ENCODE results near the gene TCL1A.

TCL1A gene

GRCh38 chr14:95725685-95726336, 11.9 kb upstream of the TCL1A start:
- H3K4me1 Mint-ChIP-seq: peaks cover 9% of the 10 kb centered on the region
- H3K27ac Mint-ChIP-seq: no peak overlapping the region
- no peak overlapping the region for H3K4me3 Mint-ChIP-seq
- peaks cover 36% of the 10 kb centered on the region for H3K27me3 Mint-ChIP-seq
- peaks cover 17 to 19% of the 10 kb centered on the region in 2 donors for H3K9me3 Mint-ChIP-seq
- ATAC-seq (no peak), DNase-seq (no peak)

DNA sequence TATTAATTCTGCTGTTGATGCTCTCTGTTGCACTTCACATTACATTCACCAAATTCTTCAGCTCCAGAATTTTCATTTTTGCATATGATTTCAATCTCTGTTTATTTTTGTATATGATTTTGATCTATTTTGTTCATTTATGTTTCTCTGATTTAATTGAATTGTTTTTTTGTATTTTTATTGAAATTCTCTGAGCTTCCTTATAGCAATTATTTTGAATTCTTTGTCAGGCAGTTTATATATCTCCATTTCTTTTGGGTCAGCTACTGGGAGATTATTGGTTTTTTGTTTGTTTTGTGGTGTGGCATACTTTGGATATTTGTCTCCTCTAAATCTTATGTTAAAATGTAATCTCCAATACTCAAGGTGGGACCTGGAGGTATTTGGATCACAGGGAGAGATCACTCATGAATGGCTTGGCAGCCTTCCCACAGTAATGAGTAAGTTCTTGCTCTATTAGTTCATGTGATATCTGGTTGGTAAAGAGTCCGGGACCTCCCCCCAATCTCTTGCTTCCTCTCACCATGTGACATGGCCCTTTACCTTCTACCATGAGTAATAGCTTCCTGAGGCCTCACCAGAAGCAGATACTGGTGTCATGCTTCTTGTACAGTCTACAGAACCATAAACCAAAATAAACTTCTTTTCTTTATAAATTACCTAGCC, 8.7 kb upstream of the TCL1A start:
- ATAC-seq (no peak), DNase-seq (no peak)
- Mint-ChIP-seq H3K27me3 (peaks cover 32% of the 10 kb centered on the region), H3K9me3 (peaks cover 17 to 19% of the 10 kb centered on the region in 2 donors), H3K4me1 (no peaks in the 10 kb centered on the region), H3K4me3 (no peak overlapping the region), H3K27ac (no peak overlapping the region)

DNA sequence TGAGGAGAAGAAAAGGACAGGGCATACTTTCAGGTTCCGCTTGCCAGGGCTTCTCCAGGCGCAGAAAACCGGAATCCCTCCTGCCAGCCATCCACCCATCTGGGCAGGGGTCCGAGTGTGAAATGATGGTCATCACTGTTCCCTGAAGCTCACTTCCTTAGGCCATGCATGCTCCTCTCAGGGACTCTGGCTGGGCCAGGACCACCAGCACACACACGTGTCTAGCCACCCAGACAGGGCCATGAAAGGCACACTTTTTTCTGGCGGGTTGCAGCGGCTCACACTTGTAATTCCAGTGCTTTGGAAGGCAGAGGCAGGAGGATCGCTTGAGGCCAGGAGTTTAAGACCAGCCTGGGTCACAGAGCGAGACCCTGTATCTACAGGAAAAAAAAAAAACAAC, 1.5 kb downstream of the TCL1A start:
- Mint-ChIP-seq H3K27ac (no peak overlapping the region), H3K4me1 (no peaks in the 10 kb centered on the region), H3K4me3 (no peak overlapping the region), H3K9me3 (no peaks in the 10 kb centered on the region), H3K27me3 (peaks cover 56% of the 10 kb centered on the region)
- no peak for ATAC-seq
- DNase-seq: no peak

- ATAC-seq: no peak
- Mint-ChIP-seq H3K4me3 (no peak overlapping the region), H3K4me1 (no peaks in the 10 kb centered on the region), H3K27ac (no peak overlapping the region), H3K27me3 (peaks cover 61% of the 10 kb centered on the region), H3K9me3 (no peaks in the 10 kb centered on the region)
- DNase-seq: no peak
Measured at GRCh38 chr14:95711476-95712176, 2.3 kb downstream of the TCL1A start.

DNA sequence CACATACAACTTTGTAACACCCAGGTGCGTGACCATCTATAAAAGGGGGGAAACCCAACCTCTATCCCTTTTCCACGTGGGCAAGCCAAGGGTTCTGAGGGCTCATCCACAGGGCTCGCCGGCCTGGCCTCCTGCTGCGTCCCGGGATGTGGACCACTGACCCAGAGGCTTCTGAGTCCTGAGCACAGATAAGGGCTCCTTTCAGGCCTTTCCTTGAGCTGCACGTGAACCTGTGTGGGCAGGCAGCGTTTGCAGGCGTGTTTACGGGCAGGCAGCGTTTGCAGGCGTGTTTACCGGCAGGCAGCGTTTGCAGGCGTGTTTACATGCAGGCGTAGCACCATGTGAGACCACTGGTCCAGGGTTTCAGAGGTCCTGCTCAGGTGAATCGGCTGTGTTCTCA, 3.8 kb downstream of the TCL1A start:
- peaks cover 66% of the 10 kb centered on the region for H3K27me3 Mint-ChIP-seq
- H3K4me3 Mint-ChIP-seq: no peak overlapping the region
- H3K4me1 Mint-ChIP-seq: no peaks in the 10 kb centered on the region
- ATAC-seq (no peak), DNase-seq (no peak)
- H3K27ac Mint-ChIP-seq: peak overlapping the region in 1 of 2 donors; percentile 62
- H3K9me3 Mint-ChIP-seq: no peaks in the 10 kb centered on the region

DNA sequence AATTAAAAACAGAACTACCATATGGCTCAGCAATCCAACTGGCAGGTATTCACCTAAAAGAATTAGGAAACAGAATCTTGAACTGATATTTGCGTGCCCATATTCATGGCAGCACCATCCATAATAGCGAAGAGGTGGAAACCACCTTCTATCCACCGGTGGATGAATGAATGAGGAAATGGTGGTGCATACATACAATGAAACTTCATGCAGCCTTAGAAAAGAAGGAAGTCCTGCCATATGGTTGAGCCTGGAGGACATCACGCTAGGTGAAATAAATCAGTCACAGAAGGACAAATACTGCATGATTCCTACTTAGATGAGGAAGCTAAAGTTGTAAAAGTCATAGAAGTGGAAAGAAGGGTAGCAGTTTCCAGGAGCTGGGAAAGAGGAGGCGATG, 6.6 kb downstream of the TCL1A start:
- no peak for DNase-seq
- H3K27me3 Mint-ChIP-seq: peaks cover 71% of the 10 kb centered on the region
- no peak overlapping the region for H3K4me3 Mint-ChIP-seq
- H3K9me3 Mint-ChIP-seq: no peaks in the 10 kb centered on the region
- no peak overlapping the region for H3K27ac Mint-ChIP-seq
- no peaks in the 10 kb centered on the region for H3K4me1 Mint-ChIP-seq
- no peak for ATAC-seq

DNA sequence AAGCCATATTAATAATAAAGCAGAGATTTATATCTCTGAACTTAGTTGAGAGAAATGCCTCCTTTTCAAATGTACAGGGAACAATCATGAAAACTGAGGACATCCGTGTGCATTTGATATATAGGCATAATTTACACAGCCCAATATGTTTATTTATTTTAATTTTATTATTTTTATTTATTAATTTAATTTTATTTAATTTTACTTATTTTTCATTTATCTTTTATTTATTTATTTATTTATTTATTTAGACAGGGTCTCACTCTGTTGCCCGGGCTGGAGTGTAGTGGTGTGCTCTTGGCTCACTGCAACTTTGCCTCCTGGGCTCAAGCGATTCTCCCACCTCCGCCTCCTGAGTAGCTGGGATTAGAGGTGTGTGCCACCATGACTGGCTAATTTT, 8.4 kb downstream of the TCL1A start:
- DNase-seq (no peak), ATAC-seq (no peak)
- Mint-ChIP-seq H3K27ac (no peak overlapping the region), H3K9me3 (no peaks in the 10 kb centered on the region), H3K4me3 (no peak overlapping the region), H3K4me1 (no peaks in the 10 kb centered on the region), H3K27me3 (peaks cover 77% of the 10 kb centered on the region)

- ATAC-seq: no peak
- no peak overlapping the region for H3K27ac Mint-ChIP-seq
- H3K27me3 Mint-ChIP-seq: peaks cover 73% of the 10 kb centered on the region
- H3K9me3 Mint-ChIP-seq: no peaks in the 10 kb centered on the region
- DNase-seq: no peak
- peaks cover 12% of the 10 kb centered on the region for H3K4me1 Mint-ChIP-seq
- H3K4me3 Mint-ChIP-seq: no peak overlapping the region
Measured at GRCh38 chr14:95703805-95704204, 10.1 kb downstream of the TCL1A start.

DNA sequence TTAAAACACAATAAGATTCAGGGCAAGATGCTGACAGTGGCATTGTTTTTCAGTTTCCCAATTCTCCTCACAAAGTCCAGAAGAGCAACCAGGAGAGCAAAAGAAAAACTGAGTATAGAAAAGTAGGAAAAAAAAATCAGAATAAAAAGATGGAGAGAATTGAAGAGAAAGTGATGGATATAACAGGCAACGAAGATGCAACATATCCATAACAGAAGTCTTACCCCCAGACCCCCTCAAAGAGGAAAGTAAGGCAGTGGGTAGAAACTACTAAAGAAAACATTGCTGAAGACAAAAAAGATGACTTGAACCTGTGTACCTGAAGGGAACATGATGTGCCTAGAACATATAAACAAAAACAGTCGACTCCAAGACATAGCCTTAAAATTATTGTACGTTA, 10.6 kb downstream of the TCL1A start:
- H3K27ac Mint-ChIP-seq: peak overlapping the region in 1 of 2 donors; percentile 5
- no peak for ATAC-seq

DNA sequence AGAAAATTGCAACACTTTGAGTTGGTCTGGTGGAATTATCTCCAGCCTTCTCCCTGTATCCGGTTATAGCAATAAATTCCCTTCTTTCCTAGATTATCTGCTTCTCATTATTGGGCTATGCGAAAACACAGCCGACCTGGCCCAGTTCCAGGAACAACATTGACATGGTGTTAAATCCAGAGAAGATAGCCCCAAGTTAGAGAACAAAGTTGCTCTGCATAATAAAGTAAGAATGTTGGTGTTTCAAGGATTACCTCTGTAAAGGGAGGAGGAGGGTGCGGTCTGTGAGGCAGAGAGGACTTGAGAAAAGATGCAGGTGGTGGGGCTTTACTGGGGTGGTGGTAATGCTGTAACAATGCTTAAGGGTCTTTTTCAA, 12.1 kb downstream of the TCL1A start:
- peaks cover 13% of the 10 kb centered on the region for H3K4me1 Mint-ChIP-seq

More for the DNA sequence above, 10.6 kb downstream of the TCL1A start:
- Mint-ChIP-seq H3K27me3 (peaks cover 73% of the 10 kb centered on the region), H3K9me3 (no peaks in the 10 kb centered on the region), H3K4me1 (peaks cover 13% of the 10 kb centered on the region), H3K4me3 (no peak overlapping the region)
- no peak for DNase-seq

GRCh38 chr14:95700221-95700976, 13.5 kb downstream of the TCL1A start:
- no peak overlapping the region for H3K4me3 Mint-ChIP-seq

More for the DNA sequence above, 12.1 kb downstream of the TCL1A start:
- peaks cover 79% of the 10 kb centered on the region for H3K27me3 Mint-ChIP-seq
- H3K27ac Mint-ChIP-seq: peak overlapping the region in 1 of 2 donors; percentile 27
- no peak overlapping the region for H3K4me3 Mint-ChIP-seq
- ATAC-seq (no peak), DNase-seq (no peak)
- H3K9me3 Mint-ChIP-seq: no peaks in the 10 kb centered on the region

GRCh38 chr14:95699412-95699811, 14.5 kb downstream of the TCL1A start:
- Mint-ChIP-seq H3K9me3 (no peaks in the 10 kb centered on the region), H3K4me1 (peaks cover 13% of the 10 kb centered on the region), H3K27ac (peak overlapping the region in 1 of 2 donors; percentile 69), H3K4me3 (peak overlapping the region in 1 of 2 donors; percentile 9), H3K27me3 (peaks cover 74% of the 10 kb centered on the region)
- peak; percentile 72 for ATAC-seq
- no peak for DNase-seq

More at GRCh38 chr14:95700221-95700976, 13.5 kb downstream of the TCL1A start:
- Mint-ChIP-seq H3K27me3 (peaks cover 80% of the 10 kb centered on the region), H3K4me1 (peaks cover 13% of the 10 kb centered on the region), H3K27ac (peak overlapping the region in 1 of 2 donors; percentile 69), H3K9me3 (no peaks in the 10 kb centered on the region)
- ATAC-seq: no peak
- DNase-seq: no peak

DNA sequence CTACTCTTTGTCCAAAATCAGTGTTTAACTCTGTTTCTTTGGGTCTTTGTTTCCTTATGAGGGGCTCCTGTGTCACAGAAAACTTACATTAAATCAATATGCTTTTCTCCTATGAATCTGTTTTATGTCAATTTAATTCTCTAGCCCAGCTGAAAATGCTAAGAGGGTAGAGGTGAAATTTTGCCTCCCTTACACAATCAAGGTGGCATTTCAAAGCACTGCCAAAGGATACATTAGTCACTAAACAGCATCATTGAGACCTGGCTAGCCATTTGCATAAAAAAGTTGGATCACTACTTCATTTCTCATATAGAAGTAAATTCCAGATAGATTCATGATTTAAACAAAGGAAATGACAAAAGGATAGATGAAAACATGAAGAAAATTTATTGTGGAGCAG, 15.6 kb downstream of the TCL1A start:
- DNase-seq (no peak), ATAC-seq (no peak)
- Mint-ChIP-seq H3K4me3 (no peak overlapping the region), H3K27ac (no peak overlapping the region), H3K4me1 (peaks cover 13% of the 10 kb centered on the region), H3K27me3 (peaks cover 72% of the 10 kb centered on the region), H3K9me3 (no peaks in the 10 kb centered on the region)

GRCh38 chr14:95697764-95698163, 16.2 kb downstream of the TCL1A start:
- H3K4me1 Mint-ChIP-seq: peaks cover 13% of the 10 kb centered on the region
- no peak for ATAC-seq
- peaks cover 72% of the 10 kb centered on the region for H3K27me3 Mint-ChIP-seq

GRCh38 chr14:95696741-95697140, 17.2 kb downstream of the TCL1A start:
- ATAC-seq (no peak), DNase-seq (no peak)
- Mint-ChIP-seq H3K27ac (no peak overlapping the region), H3K9me3 (no peaks in the 10 kb centered on the region), H3K27me3 (peaks cover 72% of the 10 kb centered on the region), H3K4me1 (peaks cover 13% of the 10 kb centered on the region), H3K4me3 (no peak overlapping the region)

More at GRCh38 chr14:95697764-95698163, 16.2 kb downstream of the TCL1A start:
- Mint-ChIP-seq H3K4me3 (no peak overlapping the region), H3K27ac (no peak overlapping the region), H3K9me3 (no peaks in the 10 kb centered on the region)
- no peak for DNase-seq

Data from stimulated activated naive CD8-positive, alpha-beta T cell treated with anti-CD3 and anti-CD28 coated beads, Interleukin-15, amount 100 ng/mL, for 72 hours (primary cell).